ENCODE data around the gene CLRN3.
A peak's percentile ranks its signal among the peaks of the same experiment; 100 is the strongest.

CLRN3 gene

GRCh38 chr10:127887541-127888415, 5.0 kb downstream of the CLRN3 start:
- Histone ChIP-seq H3K4me1 (ENCODE audit: control insufficient read depth in 2 of 2, insufficient read depth in 2 of 2, low read length in 2 of 2) (peaks cover 50 to 64% of the 10 kb centered on the region in 2 donors), H3K9ac (ENCODE audit: low read depth in 1 of 2, low read length in 2 of 2) (peak overlapping the region; percentile 44 to 59), H3K27ac (ENCODE audit: low read depth in 2 of 2, low read length in 2 of 2) (peak overlapping the region; percentile 88 to 93), H3K27me3 (ENCODE audit: control insufficient read depth in 2 of 2, insufficient read depth in 2 of 2, low read length in 2 of 2) (peaks cover 0 to 2% of the 10 kb centered on the region in 2 donors), H3K4me3 (ENCODE audit: low read length in 2 of 2) (peak overlapping the region; percentile 14 to 33), H3K36me3 (ENCODE audit: control insufficient read depth in 2 of 2, insufficient read depth in 2 of 2, low read length in 2 of 2) (peaks cover 4 to 15% of the 10 kb centered on the region in 2 donors), H3K9me3 (ENCODE audit: control insufficient read depth in 2 of 2, low read length in 2 of 2) (no peaks in the 10 kb centered on the region)

DNA sequence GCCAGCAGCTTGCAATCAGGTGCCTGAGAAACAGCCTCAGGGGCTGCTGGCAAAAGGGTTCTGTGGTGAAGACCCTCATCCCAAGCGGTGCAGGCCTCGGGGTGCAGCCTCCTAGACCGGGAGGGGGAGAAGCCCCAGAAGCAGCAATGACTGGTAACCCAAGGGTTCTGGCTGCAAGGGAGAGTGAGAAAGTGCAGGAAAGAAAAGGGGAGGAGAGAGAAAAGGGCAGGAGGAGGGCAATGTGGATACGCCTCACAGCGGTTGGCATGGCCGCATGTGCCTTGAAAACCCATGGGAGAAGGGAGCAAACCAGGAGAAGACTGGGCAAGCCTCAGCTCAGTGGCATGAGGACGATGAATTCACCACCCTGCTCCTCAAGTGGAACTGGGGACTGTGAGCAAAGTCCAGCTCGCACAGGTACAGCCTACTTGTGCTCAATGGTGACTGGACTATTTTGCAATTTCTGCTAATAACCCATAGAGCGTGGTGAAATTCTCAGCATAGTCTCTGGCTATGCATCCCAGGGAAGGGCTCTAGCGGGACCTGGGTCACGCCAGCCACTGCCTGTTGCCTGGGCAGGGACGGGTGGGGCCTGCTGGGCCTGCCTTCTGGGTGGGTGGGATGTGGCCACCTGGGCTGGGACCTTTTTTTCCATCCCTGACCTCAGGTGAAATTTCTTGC, 6.2 kb downstream of the CLRN3 start:
- H3K4me3 ChIP-seq (ENCODE audit: low read length in 2 of 2) = peak overlapping the region in 1 of 2 donors; percentile 42
- peaks cover 60 to 76% of the 10 kb centered on the region in 2 donors for H3K4me1 ChIP-seq (ENCODE audit: control insufficient read depth in 2 of 2, insufficient read depth in 2 of 2, low read length in 2 of 2)
- H3K9me3 ChIP-seq (ENCODE audit: control insufficient read depth in 2 of 2, low read length in 2 of 2) = no peaks in the 10 kb centered on the region
- peaks cover 0 to 2% of the 10 kb centered on the region in 2 donors for H3K27me3 ChIP-seq (ENCODE audit: control insufficient read depth in 2 of 2, insufficient read depth in 2 of 2, low read length in 2 of 2)
- peaks cover 6 to 19% of the 10 kb centered on the region in 2 donors for H3K36me3 ChIP-seq (ENCODE audit: control insufficient read depth in 2 of 2, insufficient read depth in 2 of 2, low read length in 2 of 2)
- H3K9ac ChIP-seq (ENCODE audit: low read depth in 1 of 2, low read length in 2 of 2) = peak overlapping the region; percentile 5 to 29
- peak overlapping the region; percentile 88 to 93 for H3K27ac ChIP-seq (ENCODE audit: low read depth in 2 of 2, low read length in 2 of 2)

DNA sequence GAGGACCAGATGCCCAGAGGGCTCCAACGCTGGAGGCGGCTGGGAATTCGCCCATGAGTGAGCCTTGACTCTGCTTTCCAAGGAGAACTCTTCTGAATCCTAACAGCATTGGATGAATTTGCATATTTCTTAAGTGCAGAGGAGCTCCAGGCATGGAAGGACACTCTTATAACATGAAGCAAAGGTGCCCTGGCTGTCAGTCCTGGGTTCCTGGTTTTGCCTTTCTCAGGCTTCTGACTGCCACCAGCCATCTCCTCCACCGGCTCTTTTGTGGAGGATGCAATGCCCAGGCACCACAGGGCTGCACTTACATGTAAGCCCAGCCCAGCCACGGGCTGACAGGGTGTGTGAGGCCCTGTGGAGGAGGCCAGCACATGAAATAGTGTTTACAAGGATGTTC, 8.2 kb downstream of the CLRN3 start:
- H3K27ac ChIP-seq (ENCODE audit: low read depth in 2 of 2, low read length in 2 of 2) = peak overlapping the region; percentile 2 to 4
- no peak overlapping the region for H3K9ac ChIP-seq (ENCODE audit: low read depth in 1 of 2, low read length in 2 of 2)
- no peak overlapping the region for H3K4me3 ChIP-seq (ENCODE audit: low read length in 2 of 2)
- peaks cover 68 to 89% of the 10 kb centered on the region in 2 donors for H3K4me1 ChIP-seq (ENCODE audit: control insufficient read depth in 2 of 2, insufficient read depth in 2 of 2, low read length in 2 of 2)
- peaks cover 0 to 2% of the 10 kb centered on the region in 2 donors for H3K27me3 ChIP-seq (ENCODE audit: control insufficient read depth in 2 of 2, insufficient read depth in 2 of 2, low read length in 2 of 2)
- H3K36me3 ChIP-seq (ENCODE audit: control insufficient read depth in 2 of 2, insufficient read depth in 2 of 2, low read length in 2 of 2) = peaks cover 11 to 19% of the 10 kb centered on the region in 2 donors
- no peaks in the 10 kb centered on the region for H3K9me3 ChIP-seq (ENCODE audit: control insufficient read depth in 2 of 2, low read length in 2 of 2)

- H3K4me3 ChIP-seq (ENCODE audit: low read length in 2 of 2) = no peak overlapping the region
- H3K9ac ChIP-seq (ENCODE audit: low read depth in 1 of 2, low read length in 2 of 2) = no peak overlapping the region
- H3K4me1 ChIP-seq (ENCODE audit: control insufficient read depth in 2 of 2, insufficient read depth in 2 of 2, low read length in 2 of 2) = peaks cover 66 to 82% of the 10 kb centered on the region in 2 donors
- H3K9me3 ChIP-seq (ENCODE audit: control insufficient read depth in 2 of 2, low read length in 2 of 2) = no peaks in the 10 kb centered on the region
- H3K36me3 ChIP-seq (ENCODE audit: control insufficient read depth in 2 of 2, insufficient read depth in 2 of 2, low read length in 2 of 2) = peaks cover 11 to 19% of the 10 kb centered on the region in 2 donors
- H3K27ac ChIP-seq (ENCODE audit: low read depth in 2 of 2, low read length in 2 of 2) = peak overlapping the region in 1 of 2 donors; percentile 80
- H3K27me3 ChIP-seq (ENCODE audit: control insufficient read depth in 2 of 2, insufficient read depth in 2 of 2, low read length in 2 of 2) = peaks cover 0 to 2% of the 10 kb centered on the region in 2 donors
Measured at GRCh38 chr10:127883516-127883915, 9.2 kb downstream of the CLRN3 start.

GRCh38 chr10:127882801-127883459, 9.8 kb downstream of the CLRN3 start:
- peaks cover 61 to 77% of the 10 kb centered on the region in 2 donors for H3K4me1 ChIP-seq (ENCODE audit: control insufficient read depth in 2 of 2, insufficient read depth in 2 of 2, low read length in 2 of 2)
- no peaks in the 10 kb centered on the region for H3K9me3 ChIP-seq (ENCODE audit: control insufficient read depth in 2 of 2, low read length in 2 of 2)
- H3K36me3 ChIP-seq (ENCODE audit: control insufficient read depth in 2 of 2, insufficient read depth in 2 of 2, low read length in 2 of 2) = peaks cover 14 to 24% of the 10 kb centered on the region in 2 donors
- no peak overlapping the region for H3K9ac ChIP-seq (ENCODE audit: low read depth in 1 of 2, low read length in 2 of 2)
- H3K27ac ChIP-seq (ENCODE audit: low read depth in 2 of 2, low read length in 2 of 2) = peak overlapping the region; percentile 71 to 80
- H3K27me3 ChIP-seq (ENCODE audit: control insufficient read depth in 2 of 2, insufficient read depth in 2 of 2, low read length in 2 of 2) = peaks cover 0 to 2% of the 10 kb centered on the region in 2 donors
- no peak overlapping the region for H3K4me3 ChIP-seq (ENCODE audit: low read length in 2 of 2)

DNA sequence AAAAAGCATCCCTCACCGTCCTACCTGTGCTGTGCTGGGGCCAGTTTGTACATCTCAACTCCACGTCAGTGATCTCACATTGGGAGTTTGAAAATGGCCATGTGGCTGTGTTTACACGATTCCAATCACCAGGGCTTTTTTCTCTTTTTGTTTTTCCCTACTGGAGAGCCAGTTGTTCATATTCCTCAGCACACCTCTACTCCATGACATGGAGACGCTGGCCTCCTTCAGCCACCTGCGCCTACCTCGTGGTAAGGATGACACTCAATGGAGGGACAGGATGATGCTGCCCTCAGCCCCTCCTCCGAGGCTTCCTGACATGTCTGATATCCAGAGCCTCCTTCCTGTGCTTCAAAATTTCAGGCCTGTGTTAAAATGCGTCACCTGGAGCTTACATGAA, 10.3 kb downstream of the CLRN3 start:
- Histone ChIP-seq H3K27ac (ENCODE audit: low read depth in 2 of 2, low read length in 2 of 2) (peak overlapping the region; percentile 71 to 80), H3K36me3 (ENCODE audit: control insufficient read depth in 2 of 2, insufficient read depth in 2 of 2, low read length in 2 of 2) (peaks cover 19 to 27% of the 10 kb centered on the region in 2 donors), H3K4me3 (ENCODE audit: low read length in 2 of 2) (peak overlapping the region in 1 of 2 donors; percentile 28), H3K9ac (ENCODE audit: low read depth in 1 of 2, low read length in 2 of 2) (no peak overlapping the region), H3K4me1 (ENCODE audit: control insufficient read depth in 2 of 2, insufficient read depth in 2 of 2, low read length in 2 of 2) (peaks cover 56 to 71% of the 10 kb centered on the region in 2 donors), H3K9me3 (ENCODE audit: control insufficient read depth in 2 of 2, low read length in 2 of 2) (no peaks in the 10 kb centered on the region), H3K27me3 (ENCODE audit: control insufficient read depth in 2 of 2, insufficient read depth in 2 of 2, low read length in 2 of 2) (peaks cover 0 to 2% of the 10 kb centered on the region in 2 donors)

GRCh38 chr10:127881262-127881661, 11.5 kb downstream of the CLRN3 start:
- Histone ChIP-seq H3K36me3 (ENCODE audit: control insufficient read depth in 2 of 2, insufficient read depth in 2 of 2, low read length in 2 of 2) (peaks cover 23 to 27% of the 10 kb centered on the region in 2 donors), H3K4me3 (ENCODE audit: low read length in 2 of 2) (peak overlapping the region; percentile 9 to 37), H3K27me3 (ENCODE audit: control insufficient read depth in 2 of 2, insufficient read depth in 2 of 2, low read length in 2 of 2) (no peaks in the 10 kb centered on the region), H3K4me1 (ENCODE audit: control insufficient read depth in 2 of 2, insufficient read depth in 2 of 2, low read length in 2 of 2) (peaks cover 45 to 60% of the 10 kb centered on the region in 2 donors), H3K27ac (ENCODE audit: low read depth in 2 of 2, low read length in 2 of 2) (peak overlapping the region; percentile 71 to 80), H3K9ac (ENCODE audit: low read depth in 1 of 2, low read length in 2 of 2) (peak overlapping the region in 1 of 2 donors; percentile 28), H3K9me3 (ENCODE audit: control insufficient read depth in 2 of 2, low read length in 2 of 2) (no peaks in the 10 kb centered on the region)

DNA sequence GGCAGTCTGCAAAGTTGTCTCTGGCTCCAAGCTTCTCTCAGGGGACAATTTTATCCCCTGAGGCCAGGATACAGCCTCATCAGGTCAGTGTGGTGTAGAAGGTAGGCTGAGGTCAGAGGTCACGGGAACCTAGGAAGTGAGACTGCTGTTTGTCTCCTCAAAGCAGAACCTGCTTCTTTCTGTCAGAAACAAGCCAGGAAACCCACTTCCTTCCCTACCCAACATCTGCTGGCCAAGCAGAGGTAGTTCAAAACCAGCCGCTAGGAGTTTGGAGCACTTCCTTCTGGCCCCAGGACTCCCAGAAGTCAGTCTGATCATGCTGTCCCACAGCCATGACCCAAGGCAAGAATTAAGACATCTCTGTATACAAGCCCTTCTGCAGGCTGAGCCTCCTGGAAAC, 12.2 kb downstream of the CLRN3 start:
- Histone ChIP-seq H3K4me1 (ENCODE audit: control insufficient read depth in 2 of 2, insufficient read depth in 2 of 2, low read length in 2 of 2) (peaks cover 42 to 56% of the 10 kb centered on the region in 2 donors), H3K36me3 (ENCODE audit: control insufficient read depth in 2 of 2, insufficient read depth in 2 of 2, low read length in 2 of 2) (peaks cover 23 to 27% of the 10 kb centered on the region in 2 donors), H3K9ac (ENCODE audit: low read depth in 1 of 2, low read length in 2 of 2) (peak overlapping the region in 1 of 2 donors; percentile 28), H3K27ac (ENCODE audit: low read depth in 2 of 2, low read length in 2 of 2) (peak overlapping the region; percentile 71 to 80), H3K4me3 (ENCODE audit: low read length in 2 of 2) (no peak overlapping the region), H3K9me3 (ENCODE audit: control insufficient read depth in 2 of 2, low read length in 2 of 2) (no peaks in the 10 kb centered on the region), H3K27me3 (ENCODE audit: control insufficient read depth in 2 of 2, insufficient read depth in 2 of 2, low read length in 2 of 2) (no peaks in the 10 kb centered on the region)

DNA sequence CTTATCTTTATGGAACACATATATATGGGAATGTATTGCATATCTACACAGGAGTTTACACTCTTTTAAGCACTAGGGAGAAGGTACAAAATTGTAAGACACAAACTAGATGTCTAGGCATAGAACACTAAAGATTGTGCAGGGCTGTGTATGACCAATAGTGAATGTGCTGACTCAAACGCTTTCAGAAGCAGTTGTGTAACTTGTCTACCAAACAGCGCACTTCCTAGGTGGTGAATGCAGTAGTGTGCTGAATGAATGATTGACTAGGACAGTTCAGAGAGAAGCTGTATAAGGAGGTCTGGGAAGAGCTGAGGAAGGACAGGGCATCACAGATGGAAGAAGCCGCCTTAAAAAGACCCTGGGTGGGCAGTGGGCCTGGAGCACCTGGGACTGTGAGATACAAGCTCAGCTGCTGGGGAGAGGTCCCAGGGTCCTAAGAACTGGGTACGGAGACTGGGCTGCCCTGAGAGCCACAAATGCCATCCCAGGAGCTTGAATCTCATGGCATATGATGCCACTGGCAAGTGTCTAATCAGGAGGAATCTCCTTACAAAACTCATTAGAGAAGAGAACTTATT, 14.2 kb downstream of the CLRN3 start:
- peak overlapping the region in 1 of 2 donors; percentile 12 for H3K27ac ChIP-seq (ENCODE audit: low read depth in 2 of 2, low read length in 2 of 2)

More for the DNA sequence above, 14.2 kb downstream of the CLRN3 start:
- H3K9me3 ChIP-seq (ENCODE audit: control insufficient read depth in 2 of 2, low read length in 2 of 2) = no peaks in the 10 kb centered on the region
- no peak overlapping the region for H3K9ac ChIP-seq (ENCODE audit: low read depth in 1 of 2, low read length in 2 of 2)
- peaks cover 44 to 45% of the 10 kb centered on the region in 2 donors for H3K4me1 ChIP-seq (ENCODE audit: control insufficient read depth in 2 of 2, insufficient read depth in 2 of 2, low read length in 2 of 2)
- no peaks in the 10 kb centered on the region for H3K27me3 ChIP-seq (ENCODE audit: control insufficient read depth in 2 of 2, insufficient read depth in 2 of 2, low read length in 2 of 2)
- H3K36me3 ChIP-seq (ENCODE audit: control insufficient read depth in 2 of 2, insufficient read depth in 2 of 2, low read length in 2 of 2) = peaks cover 19 to 23% of the 10 kb centered on the region in 2 donors
- no peak overlapping the region for H3K4me3 ChIP-seq (ENCODE audit: low read length in 2 of 2)

All from mucosa of rectum (tissue), 2 donors.